Measurements from ENCODE around the gene ATXN1. TPM values are rescaled to one million over a fixed set of nuclear protein-coding genes. Genes with fewer than 3 reads are reported as not detected.

ATXN1 gene
- total and polyA plus RNA-seq, 2 of the 13 experiments (the other 11 are each of a cell fraction or from before 2014, with no cell fraction given): 20.7 to 39.5 TPM

DNA sequence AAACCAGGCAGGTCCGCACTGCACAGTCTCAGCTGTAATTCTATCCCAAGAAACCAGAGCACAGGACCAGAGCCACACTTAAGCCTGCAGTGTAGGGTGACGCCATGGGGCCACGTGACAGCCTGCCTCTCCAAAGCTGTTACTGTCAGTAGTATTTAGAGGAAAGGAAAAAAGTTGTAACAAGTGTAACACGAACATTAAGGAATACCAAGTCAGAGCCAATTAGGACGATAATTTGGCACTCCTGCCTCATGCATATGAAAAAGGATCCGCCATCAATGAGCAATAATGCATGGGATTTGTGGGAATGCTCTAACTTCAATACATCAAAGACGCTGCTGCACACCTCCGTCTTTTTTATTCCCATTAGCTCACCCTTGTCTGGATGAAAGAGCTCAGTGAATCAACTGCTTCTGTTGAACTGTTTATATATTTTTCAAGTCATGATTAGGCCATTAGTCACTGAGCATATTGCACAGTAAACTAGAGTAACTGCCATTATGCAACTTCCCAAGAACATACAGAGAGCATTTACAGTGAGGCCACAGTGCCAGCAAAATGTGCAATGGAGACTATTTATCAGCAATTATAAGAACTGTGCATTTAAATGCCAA lies 79.9 kb downstream of the ATXN1 start (continued):
- TF ChIP-seq, protein P1, sequence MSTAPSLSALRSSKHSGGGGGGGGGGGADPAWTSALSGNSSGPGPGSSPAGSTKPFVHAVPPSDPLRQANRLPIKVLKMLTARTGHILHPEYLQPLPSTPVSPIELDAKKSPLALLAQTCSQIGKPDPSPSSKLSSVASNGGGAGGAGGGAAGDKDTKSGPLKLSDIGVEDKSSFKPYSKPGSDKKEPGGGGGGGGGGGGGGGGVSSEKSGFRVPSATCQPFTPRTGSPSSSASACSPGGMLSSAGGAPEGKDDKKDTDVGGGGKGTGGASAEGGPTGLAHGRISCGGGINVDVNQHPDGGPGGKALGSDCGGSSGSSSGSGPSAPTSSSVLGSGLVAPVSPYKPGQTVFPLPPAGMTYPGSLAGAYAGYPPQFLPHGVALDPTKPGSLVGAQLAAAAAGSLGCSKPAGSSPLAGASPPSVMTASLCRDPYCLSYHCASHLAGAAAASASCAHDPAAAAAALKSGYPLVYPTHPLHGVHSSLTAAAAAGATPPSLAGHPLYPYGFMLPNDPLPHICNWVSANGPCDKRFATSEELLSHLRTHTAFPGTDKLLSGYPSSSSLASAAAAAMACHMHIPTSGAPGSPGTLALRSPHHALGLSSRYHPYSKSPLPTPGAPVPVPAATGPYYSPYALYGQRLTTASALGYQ (CRISPR knock-in tag; IDR thresholded peaks at IDR 0.05): no peak; the same call in 1 of the 2 replicates
- TF ChIP-seq ZNF101 (CRISPR knock-in tag; IDR thresholded peaks at IDR 0.05; ENCODE audit: borderline replicate concordance, low read depth) (no peak), SCMH1 (CRISPR knock-in tag; IDR thresholded peaks at IDR 0.05; ENCODE audit: borderline replicate concordance) (no peak), ZNF33B (CRISPR knock-in tag; IDR thresholded peaks at IDR 0.05) (no peak), NFE2L1 (CRISPR knock-in tag; IDR thresholded peaks at IDR 0.05; ENCODE audit: borderline replicate concordance) (no peak), STAT5B (CRISPR knock-in tag; IDR thresholded peaks at IDR 0.05) (no peak), STAG1 (CRISPR knock-in tag; IDR thresholded peaks at IDR 0.05) (0 out of 2 replicates have a peak, but pooled peaks have one; percentile 3), FOXC1 (CRISPR knock-in tag; IDR thresholded peaks at IDR 0.05; ENCODE audit: borderline replicate concordance) (no peak), FOXA3 (CRISPR knock-in tag; IDR thresholded peaks at IDR 0.05) (peak; percentile 82), ZNF781 (CRISPR knock-in tag; IDR thresholded peaks at IDR 0.05; ENCODE audit: borderline replicate concordance, not compliant biosample characterization) (no peak), CBX5 (CRISPR knock-in tag; IDR thresholded peaks at IDR 0.05; ENCODE audit: borderline replicate concordance) (no peak), ZNF20 (CRISPR knock-in tag; IDR thresholded peaks at IDR 0.05) (no peak), POLR2G (IDR thresholded peaks at IDR 0.05; ENCODE audit: low read depth, low read length) (no peak), GZF1 (CRISPR knock-in tag; IDR thresholded peaks at IDR 0.05) (no peak), THAP11 (CRISPR knock-in tag; IDR thresholded peaks at IDR 0.05) (peak; percentile 64; the same call in 1 of the 2 replicates), KMT2B (CRISPR knock-in tag; IDR thresholded peaks at IDR 0.05) (no peak), NR2F1 (CRISPR knock-in tag; IDR thresholded peaks at IDR 0.05) (no peak)
- TF ChIP-seq, protein P2, sequence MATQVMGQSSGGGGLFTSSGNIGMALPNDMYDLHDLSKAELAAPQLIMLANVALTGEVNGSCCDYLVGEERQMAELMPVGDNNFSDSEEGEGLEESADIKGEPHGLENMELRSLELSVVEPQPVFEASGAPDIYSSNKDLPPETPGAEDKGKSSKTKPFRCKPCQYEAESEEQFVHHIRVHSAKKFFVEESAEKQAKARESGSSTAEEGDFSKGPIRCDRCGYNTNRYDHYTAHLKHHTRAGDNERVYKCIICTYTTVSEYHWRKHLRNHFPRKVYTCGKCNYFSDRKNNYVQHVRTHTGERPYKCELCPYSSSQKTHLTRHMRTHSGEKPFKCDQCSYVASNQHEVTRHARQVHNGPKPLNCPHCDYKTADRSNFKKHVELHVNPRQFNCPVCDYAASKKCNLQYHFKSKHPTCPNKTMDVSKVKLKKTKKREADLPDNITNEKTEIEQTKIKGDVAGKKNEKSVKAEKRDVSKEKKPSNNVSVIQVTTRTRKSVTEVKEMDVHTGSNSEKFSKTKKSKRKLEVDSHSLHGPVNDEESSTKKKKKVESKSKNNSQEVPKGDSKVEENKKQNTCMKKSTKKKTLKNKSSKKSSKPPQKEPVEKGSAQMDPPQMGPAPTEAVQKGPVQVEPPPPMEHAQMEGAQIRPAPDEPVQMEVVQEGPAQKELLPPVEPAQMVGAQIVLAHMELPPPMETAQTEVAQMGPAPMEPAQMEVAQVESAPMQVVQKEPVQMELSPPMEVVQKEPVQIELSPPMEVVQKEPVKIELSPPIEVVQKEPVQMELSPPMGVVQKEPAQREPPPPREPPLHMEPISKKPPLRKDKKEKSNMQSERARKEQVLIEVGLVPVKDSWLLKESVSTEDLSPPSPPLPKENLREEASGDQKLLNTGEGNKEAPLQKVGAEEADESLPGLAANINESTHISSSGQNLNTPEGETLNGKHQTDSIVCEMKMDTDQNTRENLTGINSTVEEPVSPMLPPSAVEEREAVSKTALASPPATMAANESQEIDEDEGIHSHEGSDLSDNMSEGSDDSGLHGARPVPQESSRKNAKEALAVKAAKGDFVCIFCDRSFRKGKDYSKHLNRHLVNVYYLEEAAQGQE (IDR thresholded peaks at IDR 0.05; ENCODE audit: borderline replicate concordance in 1 of 2, low read depth in 1 of 2, low read length in 2 of 2): no peak
- TF ChIP-seq, protein P3, sequence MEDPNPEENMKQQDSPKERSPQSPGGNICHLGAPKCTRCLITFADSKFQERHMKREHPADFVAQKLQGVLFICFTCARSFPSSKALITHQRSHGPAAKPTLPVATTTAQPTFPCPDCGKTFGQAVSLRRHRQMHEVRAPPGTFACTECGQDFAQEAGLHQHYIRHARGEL (CRISPR knock-in tag; IDR thresholded peaks at IDR 0.05): no peak
- TF ChIP-seq, protein P4, sequence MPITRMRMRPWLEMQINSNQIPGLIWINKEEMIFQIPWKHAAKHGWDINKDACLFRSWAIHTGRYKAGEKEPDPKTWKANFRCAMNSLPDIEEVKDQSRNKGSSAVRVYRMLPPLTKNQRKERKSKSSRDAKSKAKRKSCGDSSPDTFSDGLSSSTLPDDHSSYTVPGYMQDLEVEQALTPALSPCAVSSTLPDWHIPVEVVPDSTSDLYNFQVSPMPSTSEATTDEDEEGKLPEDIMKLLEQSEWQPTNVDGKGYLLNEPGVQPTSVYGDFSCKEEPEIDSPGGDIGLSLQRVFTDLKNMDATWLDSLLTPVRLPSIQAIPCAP (CRISPR knock-in tag; IDR thresholded peaks at IDR 0.05; ENCODE audit: low read depth): no peak
- TF ChIP-seq, protein P5, sequence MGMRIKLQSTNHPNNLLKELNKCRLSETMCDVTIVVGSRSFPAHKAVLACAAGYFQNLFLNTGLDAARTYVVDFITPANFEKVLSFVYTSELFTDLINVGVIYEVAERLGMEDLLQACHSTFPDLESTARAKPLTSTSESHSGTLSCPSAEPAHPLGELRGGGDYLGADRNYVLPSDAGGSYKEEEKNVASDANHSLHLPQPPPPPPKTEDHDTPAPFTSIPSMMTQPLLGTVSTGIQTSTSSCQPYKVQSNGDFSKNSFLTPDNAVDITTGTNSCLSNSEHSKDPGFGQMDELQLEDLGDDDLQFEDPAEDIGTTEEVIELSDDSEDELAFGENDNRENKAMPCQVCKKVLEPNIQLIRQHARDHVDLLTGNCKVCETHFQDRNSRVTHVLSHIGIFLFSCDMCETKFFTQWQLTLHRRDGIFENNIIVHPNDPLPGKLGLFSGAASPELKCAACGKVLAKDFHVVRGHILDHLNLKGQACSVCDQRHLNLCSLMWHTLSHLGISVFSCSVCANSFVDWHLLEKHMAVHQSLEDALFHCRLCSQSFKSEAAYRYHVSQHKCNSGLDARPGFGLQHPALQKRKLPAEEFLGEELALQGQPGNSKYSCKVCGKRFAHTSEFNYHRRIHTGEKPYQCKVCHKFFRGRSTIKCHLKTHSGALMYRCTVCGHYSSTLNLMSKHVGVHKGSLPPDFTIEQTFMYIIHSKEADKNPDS (CRISPR knock-in tag; IDR thresholded peaks at IDR 0.05): no peak
